HS-5 (cell line): ENCODE data around the gene MVD.

Experiments
- DNase-seq: peaks from one replicate; pipeline ENCODE4 v3.0.0-alpha.2; 2012; ENCODE audit warnings: low read depth

Gene MVD

GRCh38 chr16:88606148-88606757 is 56.6 kb downstream of the MVD start:
- no peak for DNase-seq

- no peak for DNase-seq
Observed at GRCh38 chr16:88605186-88606147, 57.4 kb downstream of the MVD start.

GRCh38 chr16:88602091-88602490 is 60.8 kb downstream of the MVD start:
- no peak for DNase-seq
